Loucy (cell line): Measurements from ENCODE around the gene POC1B.

ENCODE experiments used
- EZH2phosphoT487 ChIP-seq: fragments of 200-600 bp; IDR thresholded peaks from 2 replicates; pipeline ENCODE4 v1.6.1; 2018; ENCODE audit warnings: antibody characterized with exemption, mild to moderate bottlenecking, moderate library complexity, borderline replicate concordance
- TF ChIP-seq, protein P1 (sequence below): fragments of 200-600 bp; sonication (generic); conservative IDR thresholded peaks from 2 replicates; pipeline ENCODE4 v1.5.1; 2014; ENCODE audit warnings: mild to moderate bottlenecking, antibody characterized with exemption, low read length

DNA sequence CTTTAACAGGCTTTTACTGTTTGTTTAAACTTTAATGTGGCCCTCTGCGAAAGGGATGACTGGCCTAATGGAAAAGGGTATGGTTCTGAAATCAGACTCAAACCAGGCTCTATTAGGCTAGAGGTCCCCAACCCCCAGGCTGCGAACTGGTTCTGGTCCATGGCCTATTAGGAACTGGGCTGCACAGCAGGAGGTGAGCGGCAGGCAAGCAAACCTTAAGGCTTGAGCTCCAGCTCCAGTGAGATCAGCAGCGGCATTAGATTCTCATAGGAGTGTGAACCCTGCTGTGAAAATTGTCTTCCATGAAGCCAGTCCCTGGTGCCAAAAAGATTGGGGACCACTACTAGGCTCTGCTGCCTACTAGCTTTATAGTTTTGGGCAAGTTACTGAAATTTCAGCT is 12.3 kb downstream of the POC1B start:
- TF ChIP-seq, protein P1, sequence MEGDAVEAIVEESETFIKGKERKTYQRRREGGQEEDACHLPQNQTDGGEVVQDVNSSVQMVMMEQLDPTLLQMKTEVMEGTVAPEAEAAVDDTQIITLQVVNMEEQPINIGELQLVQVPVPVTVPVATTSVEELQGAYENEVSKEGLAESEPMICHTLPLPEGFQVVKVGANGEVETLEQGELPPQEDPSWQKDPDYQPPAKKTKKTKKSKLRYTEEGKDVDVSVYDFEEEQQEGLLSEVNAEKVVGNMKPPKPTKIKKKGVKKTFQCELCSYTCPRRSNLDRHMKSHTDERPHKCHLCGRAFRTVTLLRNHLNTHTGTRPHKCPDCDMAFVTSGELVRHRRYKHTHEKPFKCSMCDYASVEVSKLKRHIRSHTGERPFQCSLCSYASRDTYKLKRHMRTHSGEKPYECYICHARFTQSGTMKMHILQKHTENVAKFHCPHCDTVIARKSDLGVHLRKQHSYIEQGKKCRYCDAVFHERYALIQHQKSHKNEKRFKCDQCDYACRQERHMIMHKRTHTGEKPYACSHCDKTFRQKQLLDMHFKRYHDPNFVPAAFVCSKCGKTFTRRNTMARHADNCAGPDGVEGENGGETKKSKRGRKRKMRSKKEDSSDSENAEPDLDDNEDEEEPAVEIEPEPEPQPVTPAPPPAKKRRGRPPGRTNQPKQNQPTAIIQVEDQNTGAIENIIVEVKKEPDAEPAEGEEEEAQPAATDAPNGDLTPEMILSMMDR, result no peak
- TF ChIP-seq EZH2phosphoT487, result no peak
